ENCODE measurements around the gene PIGR. TPM values are rescaled to one million over a fixed set of nuclear protein-coding genes. Genes with fewer than 3 reads are reported as not detected.

The PIGR gene
- total RNA-seq, 1 experiment from 2014 or later, result 2.6 TPM

DNA sequence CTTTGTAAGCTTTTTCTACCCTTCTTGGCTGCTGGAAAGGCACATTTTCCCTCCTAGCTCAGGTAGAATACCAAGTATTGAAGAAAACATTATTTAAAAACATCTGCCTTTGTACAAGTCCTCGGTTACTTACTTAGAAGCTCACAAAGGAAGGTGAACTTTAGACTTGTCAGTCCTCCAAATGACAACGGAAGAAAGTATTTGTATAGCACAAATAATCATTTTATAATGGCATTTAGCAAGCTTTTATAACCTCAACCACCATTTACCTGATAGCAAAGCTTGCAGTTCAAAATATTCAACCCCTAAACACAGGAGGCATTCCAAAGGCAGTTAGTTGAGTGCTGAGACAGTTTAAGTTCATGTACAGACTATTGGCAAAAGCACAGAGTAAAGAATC is 26.5 kb upstream of the PIGR start:
- H3K27ac ChIP-seq (ENCODE audit: low read depth, low read length), result no peak overlapping the region
- no peak for DNase-seq (ENCODE audit: low read depth, low spot score)
- H3K9me3 ChIP-seq (ENCODE audit: control insufficient read depth in 1 of 2, insufficient read depth in 1 of 2, low read depth in 1 of 2, low read length in 2 of 2), result no peaks in the 10 kb centered on the region
- intact Hi-C loops (cut with micrococcal nuclease), result no loop called here
- H3K79me2 ChIP-seq (ENCODE audit: insufficient read depth, low read length), result no peaks in the 10 kb centered on the region
- no peak overlapping the region for H3K4me2 ChIP-seq (ENCODE audit: low read length)
- H3K4me3 ChIP-seq (replicated peaks in 1 of 2; ENCODE audit: low read depth in 1 of 2, low read length in 2 of 2), result no peak overlapping the region
- H3K27me3 ChIP-seq (ENCODE audit: insufficient read depth, low read length), result peaks cover 11% of the 10 kb centered on the region; the same call in 1 of the 2 replicates
- POLR2A ChIA-PET, result no interaction called here
- ATAC-seq, result no peak
- no TSS peak for BruUV-seq (replicated peaks)
- H3K9me2 ChIP-seq (ENCODE audit: insufficient read depth), result no peaks in the 10 kb centered on the region
- RAD21 ChIA-PET (ENCODE audit: low non-redundant PET in 1 of 2, low total read pairs in 2 of 2, uncharacterized antibody in 2 of 2, unreplicated experiment in 2 of 2), result no interaction called here
- TF ChIP-seq EZH2phosphoT487 (IDR thresholded peaks at IDR 0.05; ENCODE audit: borderline replicate concordance) (no peak), CBX3 (IDR thresholded peaks at IDR 0.05; ENCODE audit: low read depth) (no peak), POLR2AphosphoS5 (IDR thresholded peaks at IDR 0.05; ENCODE audit: low read depth, low read length) (no peak), SRF (IDR thresholded peaks at IDR 0.05; ENCODE audit: low read depth) (no peak), CTCF (IDR thresholded peaks at IDR 0.05 in 2 of 3, conservative IDR thresholded peaks at IDR 0.05 in 1 of 3; ENCODE audit: borderline replicate concordance in 1 of 3, insufficient read depth in 1 of 3, low read depth in 2 of 3, low read length in 2 of 3) (no peak), TCF7L2 (IDR thresholded peaks at IDR 0.05; ENCODE audit: borderline replicate concordance, extremely low read depth, insufficient read depth, insufficient read length) (no peak), ZFX (IDR thresholded peaks at IDR 0.05) (no peak), JUND (IDR thresholded peaks at IDR 0.05) (no peak), ATF3 (IDR thresholded peaks at IDR 0.05) (no peak), MAX (IDR thresholded peaks at IDR 0.05) (no peak), POLR2A (IDR thresholded peaks at IDR 0.05; ENCODE audit: borderline replicate concordance, extremely low read depth, insufficient read depth, insufficient read length) (no peak), ELF1 (IDR thresholded peaks at IDR 0.05; ENCODE audit: borderline replicate concordance, low read depth) (no peak), EZH2 (IDR thresholded peaks at IDR 0.05) (no peak), YY1 (IDR thresholded peaks at IDR 0.05; ENCODE audit: extremely low read depth, insufficient replicate concordance, low read depth, low read length) (no peak), SP1 (IDR thresholded peaks at IDR 0.05; ENCODE audit: low read depth) (no peak), ZNF274 (IDR thresholded peaks at IDR 0.05; ENCODE audit: low read depth, low read length) (no peak)
- TF ChIP-seq, protein P1, sequence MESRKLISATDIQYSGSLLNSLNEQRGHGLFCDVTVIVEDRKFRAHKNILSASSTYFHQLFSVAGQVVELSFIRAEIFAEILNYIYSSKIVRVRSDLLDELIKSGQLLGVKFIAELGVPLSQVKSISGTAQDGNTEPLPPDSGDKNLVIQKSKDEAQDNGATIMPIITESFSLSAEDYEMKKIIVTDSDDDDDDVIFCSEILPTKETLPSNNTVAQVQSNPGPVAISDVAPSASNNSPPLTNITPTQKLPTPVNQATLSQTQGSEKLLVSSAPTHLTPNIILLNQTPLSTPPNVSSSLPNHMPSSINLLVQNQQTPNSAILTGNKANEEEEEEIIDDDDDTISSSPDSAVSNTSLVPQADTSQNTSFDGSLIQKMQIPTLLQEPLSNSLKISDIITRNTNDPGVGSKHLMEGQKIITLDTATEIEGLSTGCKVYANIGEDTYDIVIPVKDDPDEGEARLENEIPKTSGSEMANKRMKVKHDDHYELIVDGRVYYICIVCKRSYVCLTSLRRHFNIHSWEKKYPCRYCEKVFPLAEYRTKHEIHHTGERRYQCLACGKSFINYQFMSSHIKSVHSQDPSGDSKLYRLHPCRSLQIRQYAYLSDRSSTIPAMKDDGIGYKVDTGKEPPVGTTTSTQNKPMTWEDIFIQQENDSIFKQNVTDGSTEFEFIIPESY (IDR thresholded peaks at IDR 0.05; ENCODE audit: extremely low read depth, insufficient replicate concordance, low read length), result no peak
- no peaks in the 10 kb centered on the region for H3K4me1 ChIP-seq (ENCODE audit: control insufficient read depth in 1 of 2, insufficient read depth in 2 of 2, low read length in 2 of 2)
- no peak overlapping the region for H3K9ac ChIP-seq (ENCODE audit: low read length)
- no peak overlapping the region for H2AFZ ChIP-seq (ENCODE audit: low read depth, low read length, poor library complexity, severe bottlenecking)
- no peaks in the 10 kb centered on the region for H3K36me3 ChIP-seq (ENCODE audit: control insufficient read depth in 1 of 2, insufficient read depth in 2 of 2, low read length in 2 of 2)
- no peaks in the 10 kb centered on the region for H4K20me1 ChIP-seq (ENCODE audit: insufficient read depth)
- CTCF ChIA-PET, result interaction anchor here (1.2 kb wide), 1 partner anchor 35 kb away, joined by 3 read pairs; no protein-coding TSS in a partner anchor

Data from HCT116 (cell line).